Heart left ventricle (tissue), 13 donors: Measurements from ENCODE around the gene LYRM1.

ENCODE experiments used
- POLR2A ChIP-seq, 2 donors: fragments of 450-650 bp; IDR thresholded peaks; one replicate each; pipeline ENCODE4 v1.6.1; 2017; ENCODE audit warnings: antibody characterized with exemption in 2 of 2, mild to moderate bottlenecking in 2 of 2, moderate library complexity in 2 of 2
- TF ChIP-seq, protein P1 (sequence below), 12 donors: fragments of 200-600 bp; sonication (generic) in 4 of 12; IDR thresholded peaks; one replicate each; pipeline versions ENCODE4 v1.5.0 to v1.8.0; 2018 to 2022; ENCODE audit warnings: antibody characterized with exemption in 12 of 12, mild to moderate bottlenecking in 5 of 12
- donor health status: ischemic (EF 13 %, LVEDD 7.1; RV severe dilation, severe dysfunction).
- donor health status: DM: no; HTN: yes; CAD: no.
- donor health status: DM: no; HTN: no; CAD: no.
- donor health status: ischemic (EF 25% LVEDD 6.9; RV normal size, moderate dysfunction).
- donor health status: ischemic (EF 25% LVEDD 5.7; RV mildly dilated, moderate dysfunction).
- donor health status: ischemic (EF 35%, LVEDD 5.7; RV mildly dilated, moderate dysfunction).
- donor health status: nonischemic (EF 11% LVEDD 7.7; RV severe dilation, severe dysfunction).
- donor health status: DM: yes; HTN: yes; CAD: no.
- donor health status: PGD.
- donor health status: ischemic (EF 29% LVEDD 5.4; RV normal size, mild dysfunction).
- donor health status: nonischemic (EF 23%, LVEDD 6.1; RV moderate dilation, normal function).

DNA sequence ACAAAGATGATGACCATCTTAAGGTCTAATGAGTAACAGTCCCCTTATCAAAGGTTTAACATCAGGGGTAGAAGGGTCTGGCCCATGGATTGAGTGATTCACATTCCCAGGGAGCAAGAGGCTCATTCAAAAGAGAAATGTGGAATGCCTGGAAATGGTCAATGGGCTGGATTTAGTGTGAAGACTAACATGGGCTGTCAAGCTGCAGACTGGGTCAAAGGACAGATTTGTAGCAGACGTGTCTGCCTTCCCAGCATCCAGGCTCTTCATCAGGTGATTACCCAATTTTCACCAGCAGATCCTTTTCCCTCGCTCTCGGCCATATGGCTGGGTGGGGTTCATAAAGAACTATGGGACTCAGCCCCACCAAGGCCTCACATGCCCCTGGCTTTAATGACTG lies 27.2 kb upstream of the LYRM1 start:
- TF ChIP-seq, protein P1, sequence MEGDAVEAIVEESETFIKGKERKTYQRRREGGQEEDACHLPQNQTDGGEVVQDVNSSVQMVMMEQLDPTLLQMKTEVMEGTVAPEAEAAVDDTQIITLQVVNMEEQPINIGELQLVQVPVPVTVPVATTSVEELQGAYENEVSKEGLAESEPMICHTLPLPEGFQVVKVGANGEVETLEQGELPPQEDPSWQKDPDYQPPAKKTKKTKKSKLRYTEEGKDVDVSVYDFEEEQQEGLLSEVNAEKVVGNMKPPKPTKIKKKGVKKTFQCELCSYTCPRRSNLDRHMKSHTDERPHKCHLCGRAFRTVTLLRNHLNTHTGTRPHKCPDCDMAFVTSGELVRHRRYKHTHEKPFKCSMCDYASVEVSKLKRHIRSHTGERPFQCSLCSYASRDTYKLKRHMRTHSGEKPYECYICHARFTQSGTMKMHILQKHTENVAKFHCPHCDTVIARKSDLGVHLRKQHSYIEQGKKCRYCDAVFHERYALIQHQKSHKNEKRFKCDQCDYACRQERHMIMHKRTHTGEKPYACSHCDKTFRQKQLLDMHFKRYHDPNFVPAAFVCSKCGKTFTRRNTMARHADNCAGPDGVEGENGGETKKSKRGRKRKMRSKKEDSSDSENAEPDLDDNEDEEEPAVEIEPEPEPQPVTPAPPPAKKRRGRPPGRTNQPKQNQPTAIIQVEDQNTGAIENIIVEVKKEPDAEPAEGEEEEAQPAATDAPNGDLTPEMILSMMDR (IDR thresholded peaks at IDR 0.05), result no peak
- no peak for TF ChIP-seq POLR2A (IDR thresholded peaks at IDR 0.05)
